Measurements from ENCODE around the gene MT3. TPM values are rescaled to one million over a fixed set of nuclear protein-coding genes. Genes with fewer than 3 reads are reported as not detected.

Gene MT3
- total RNA-seq, 1 donor from 2014 or later: not detected

DNA sequence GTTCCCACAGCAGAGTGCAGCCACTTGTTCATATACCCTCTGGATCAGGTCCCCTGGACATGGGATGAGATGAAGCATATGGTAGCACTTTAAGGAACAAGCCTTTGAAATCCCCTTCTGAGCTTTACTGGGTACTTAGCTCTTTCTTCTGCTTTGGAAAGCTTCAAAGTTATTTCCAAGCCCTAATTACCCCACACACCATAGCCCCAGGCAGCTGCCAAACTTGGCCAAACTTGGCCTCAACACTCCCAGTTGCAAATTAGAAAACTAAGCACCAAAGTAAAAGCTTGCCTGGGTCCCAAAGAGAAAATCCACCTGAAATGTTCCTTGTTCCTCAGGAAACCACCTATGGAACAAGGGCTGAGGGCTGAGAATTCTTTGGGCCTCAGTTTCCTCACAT, 40.2 kb upstream of the MT3 start:
- H3K9me3 ChIP-seq: no peaks in the 10 kb centered on the region
- intact Hi-C loops (cut with DNase I): no loop called here
- no peak for DNase-seq (ENCODE audit: low spot score in 2 of 2)
- H3K4me3 ChIP-seq: no peak overlapping the region
- TF ChIP-seq, protein P1, sequence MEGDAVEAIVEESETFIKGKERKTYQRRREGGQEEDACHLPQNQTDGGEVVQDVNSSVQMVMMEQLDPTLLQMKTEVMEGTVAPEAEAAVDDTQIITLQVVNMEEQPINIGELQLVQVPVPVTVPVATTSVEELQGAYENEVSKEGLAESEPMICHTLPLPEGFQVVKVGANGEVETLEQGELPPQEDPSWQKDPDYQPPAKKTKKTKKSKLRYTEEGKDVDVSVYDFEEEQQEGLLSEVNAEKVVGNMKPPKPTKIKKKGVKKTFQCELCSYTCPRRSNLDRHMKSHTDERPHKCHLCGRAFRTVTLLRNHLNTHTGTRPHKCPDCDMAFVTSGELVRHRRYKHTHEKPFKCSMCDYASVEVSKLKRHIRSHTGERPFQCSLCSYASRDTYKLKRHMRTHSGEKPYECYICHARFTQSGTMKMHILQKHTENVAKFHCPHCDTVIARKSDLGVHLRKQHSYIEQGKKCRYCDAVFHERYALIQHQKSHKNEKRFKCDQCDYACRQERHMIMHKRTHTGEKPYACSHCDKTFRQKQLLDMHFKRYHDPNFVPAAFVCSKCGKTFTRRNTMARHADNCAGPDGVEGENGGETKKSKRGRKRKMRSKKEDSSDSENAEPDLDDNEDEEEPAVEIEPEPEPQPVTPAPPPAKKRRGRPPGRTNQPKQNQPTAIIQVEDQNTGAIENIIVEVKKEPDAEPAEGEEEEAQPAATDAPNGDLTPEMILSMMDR (IDR thresholded peaks at IDR 0.05): no peak
- no peaks in the 10 kb centered on the region for H3K27me3 ChIP-seq
- H3K36me3 ChIP-seq: no peaks in the 10 kb centered on the region
- H3K27ac ChIP-seq: no peak overlapping the region
- no peaks in the 10 kb centered on the region for H3K4me1 ChIP-seq

DNA sequence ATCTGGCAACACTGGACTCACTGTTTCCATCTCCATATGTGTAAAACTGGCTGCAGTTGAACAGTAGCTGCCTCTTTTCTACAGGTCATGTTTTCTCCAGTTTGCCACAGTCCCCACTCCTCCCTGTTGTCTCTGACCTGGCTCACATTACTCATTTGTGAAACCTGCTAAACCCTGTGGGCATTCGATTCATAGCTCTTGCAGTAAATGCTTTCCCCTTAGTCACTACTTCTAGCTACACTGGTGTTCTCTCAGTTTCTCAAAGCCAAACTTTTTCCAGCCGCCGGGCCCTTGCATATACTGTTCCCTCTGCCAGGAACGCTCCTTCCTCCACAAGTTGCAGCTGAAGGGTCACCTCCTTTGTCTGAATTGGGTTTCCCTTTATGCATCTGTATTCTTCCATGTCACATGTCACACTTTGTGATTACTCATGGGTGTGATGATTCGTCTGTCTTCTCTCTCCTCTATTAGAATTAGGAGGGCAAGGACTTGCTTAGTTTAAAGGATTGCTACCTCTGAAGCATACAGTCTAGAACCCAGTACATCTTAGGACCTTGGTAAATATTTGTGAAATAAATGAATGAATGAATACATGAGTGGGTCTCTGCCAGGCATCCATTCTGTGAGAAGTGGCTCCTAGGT, 39.5 kb upstream of the MT3 start:
- Histone ChIP-seq H3K4me1 (no peaks in the 10 kb centered on the region), H3K9me3 (no peaks in the 10 kb centered on the region), H3K4me3 (no peak overlapping the region), H3K36me3 (no peaks in the 10 kb centered on the region), H3K27me3 (no peaks in the 10 kb centered on the region), H3K27ac (no peak overlapping the region)
- no peak for DNase-seq (ENCODE audit: low spot score in 2 of 2)
- intact Hi-C loops (cut with DNase I): no loop called here
- TF ChIP-seq, protein P1 (IDR thresholded peaks at IDR 0.05): no peak

DNA sequence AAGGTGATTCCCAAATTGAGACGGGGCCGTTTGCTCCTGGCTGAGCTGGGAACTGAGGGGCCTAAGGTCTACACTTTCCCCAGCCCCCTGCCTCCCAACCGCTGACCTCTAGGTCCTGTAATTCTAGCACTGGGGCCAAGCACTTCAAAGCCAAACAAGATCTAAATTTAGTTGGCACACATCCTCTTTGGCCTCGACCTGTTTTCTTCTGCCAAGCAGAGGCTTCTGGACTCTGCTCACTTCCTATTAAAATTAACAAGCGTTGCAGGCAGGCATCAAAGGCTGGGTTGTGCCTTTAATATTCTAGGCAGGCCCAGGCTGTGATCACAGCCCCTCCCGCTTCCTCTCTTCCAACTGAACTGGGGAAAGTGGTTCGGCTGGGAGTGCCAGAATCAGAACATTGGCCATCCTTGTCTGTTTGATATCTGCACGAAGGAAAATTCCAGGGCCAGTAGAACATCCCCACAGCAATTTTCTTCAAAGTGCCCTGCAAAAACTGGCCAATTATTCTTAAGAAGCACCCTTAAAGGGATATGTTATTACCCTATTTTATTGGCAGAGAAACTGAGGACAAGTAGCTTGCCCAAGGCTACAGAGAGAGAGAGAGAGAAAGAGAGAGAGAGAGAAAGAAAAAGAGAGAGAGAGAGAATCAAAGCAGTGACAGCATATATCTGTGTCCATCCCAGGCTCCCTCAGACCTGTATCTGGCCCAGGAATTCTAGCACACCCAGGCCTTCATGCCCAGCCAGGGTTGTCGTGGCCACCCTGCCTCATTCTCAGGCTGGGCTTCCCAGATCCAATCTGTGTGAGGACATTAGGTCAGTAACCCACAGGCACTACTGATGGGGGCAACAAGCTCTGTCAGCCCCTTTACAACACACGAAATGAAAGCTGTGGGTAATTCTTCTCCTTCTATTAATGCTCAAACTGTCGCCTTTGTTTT, 37.3 kb upstream of the MT3 start:
- no peaks in the 10 kb centered on the region for H3K9me3 ChIP-seq
- no peak overlapping the region for H3K4me3 ChIP-seq
- intact Hi-C loops (cut with DNase I): no loop called here
- H3K4me1 ChIP-seq: no peaks in the 10 kb centered on the region
- DNase-seq (ENCODE audit: low spot score in 2 of 2): no peak
- TF ChIP-seq, protein P1 (IDR thresholded peaks at IDR 0.05): no peak
- H3K36me3 ChIP-seq: no peaks in the 10 kb centered on the region
- no peaks in the 10 kb centered on the region for H3K27me3 ChIP-seq
- no peak overlapping the region for H3K27ac ChIP-seq

DNA sequence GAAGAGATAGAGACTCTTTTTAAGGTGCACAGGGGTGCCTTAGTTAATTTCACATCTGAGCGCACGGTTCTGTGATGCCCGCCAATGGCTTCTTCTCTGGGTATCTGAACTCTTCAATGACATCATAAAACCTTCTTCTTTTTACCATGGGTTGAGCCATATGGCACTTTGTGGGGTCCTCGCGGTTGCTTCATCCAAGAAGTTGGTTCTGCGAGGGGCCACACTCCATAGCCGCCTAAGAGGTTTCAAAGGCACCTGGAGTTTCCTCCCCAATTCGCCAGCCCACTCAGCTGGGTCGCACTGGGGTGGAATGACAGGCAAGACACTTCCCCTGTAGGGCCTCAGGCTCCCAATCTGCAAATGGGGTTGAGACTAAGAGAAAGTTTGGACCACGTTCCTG, 34.9 kb upstream of the MT3 start:
- TF ChIP-seq, protein P1 (IDR thresholded peaks at IDR 0.05): no peak
- DNase-seq (ENCODE audit: low spot score in 2 of 2): no peak
- H3K27me3 ChIP-seq: no peaks in the 10 kb centered on the region
- no peak overlapping the region for H3K4me3 ChIP-seq
- no peaks in the 10 kb centered on the region for H3K9me3 ChIP-seq
- no peaks in the 10 kb centered on the region for H3K4me1 ChIP-seq
- H3K27ac ChIP-seq: no peak overlapping the region
- intact Hi-C loops (cut with DNase I): no loop called here
- H3K36me3 ChIP-seq: no peaks in the 10 kb centered on the region

DNA sequence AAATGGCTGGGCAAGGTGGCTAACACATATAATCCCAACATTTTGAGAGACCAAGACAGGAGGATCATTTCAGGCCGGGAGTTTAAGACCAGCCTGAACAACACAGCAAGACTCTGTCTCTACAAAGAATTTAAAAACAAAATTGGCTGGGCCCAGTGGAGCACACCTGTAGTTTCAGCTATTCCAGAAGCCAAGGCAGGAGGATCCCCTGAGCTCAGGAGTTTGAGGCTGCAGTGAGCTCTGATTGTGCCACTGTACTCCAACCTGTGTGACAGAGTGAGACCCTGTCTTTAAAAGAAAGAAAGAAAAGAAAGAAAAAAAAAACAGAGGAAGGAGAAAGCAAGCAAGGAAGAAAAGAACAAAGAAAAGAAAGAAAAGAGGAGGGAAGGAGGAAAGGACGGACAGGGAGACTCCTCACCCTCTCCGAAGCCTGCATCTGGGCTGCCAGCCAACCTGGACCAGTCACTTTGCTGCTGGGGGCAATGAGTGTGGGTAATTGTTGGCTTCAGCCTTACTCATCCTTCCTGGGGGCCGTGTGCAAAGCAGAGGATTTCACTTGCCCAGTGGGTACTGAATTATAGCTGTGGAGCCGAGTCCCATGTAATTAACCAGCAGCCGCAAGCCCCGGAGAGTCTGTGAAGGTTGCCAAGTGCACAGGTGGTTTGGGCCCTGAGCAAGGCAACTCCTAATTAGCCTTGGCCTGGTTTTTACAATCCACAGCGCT, 31.1 kb upstream of the MT3 start:
- TF ChIP-seq, protein P1 (IDR thresholded peaks at IDR 0.05): no peak
- no peak overlapping the region for H3K27ac ChIP-seq
- no peak overlapping the region for H3K4me3 ChIP-seq
- H3K4me1 ChIP-seq: no peaks in the 10 kb centered on the region
- no peaks in the 10 kb centered on the region for H3K9me3 ChIP-seq
- H3K27me3 ChIP-seq: no peaks in the 10 kb centered on the region
- DNase-seq (ENCODE audit: low spot score in 2 of 2): no peak
- H3K36me3 ChIP-seq: no peaks in the 10 kb centered on the region
- intact Hi-C loops (cut with DNase I): no loop called here
